ENCODE measurements around the gene AMPD2. TPM values are rescaled to one million over a fixed set of nuclear protein-coding genes. Genes with fewer than 3 reads are reported as not detected.
A peak's percentile ranks its signal among the peaks of the same experiment; 100 is the strongest.
"Not testable (repeated sequence)": the region's sequence is repeated elsewhere in the genome, so short reads cannot be mapped to it uniquely, and the experiment has no call there.

Gene AMPD2
- polyA plus RNA-seq, 1 donor: 61.2 TPM

- Histone ChIP-seq H3K27me3 (ENCODE audit: control insufficient read depth, insufficient read depth, low read length) (no peaks in the 10 kb centered on the region), H3K4me3 (ENCODE audit: low read length) (no peak overlapping the region), H3K27ac (ENCODE audit: low read length) (no peak overlapping the region), H3K36me3 (ENCODE audit: control insufficient read depth, insufficient read depth, low read length) (peaks cover 29% of the 10 kb centered on the region), H3K4me1 (ENCODE audit: control insufficient read depth, insufficient read depth, low read length) (peaks cover 17% of the 10 kb centered on the region), H3K9me3 (ENCODE audit: control insufficient read depth, low read depth, low read length) (no peaks in the 10 kb centered on the region)
- DNase-seq: no peak
- WGBS (ENCODE audit: insufficient coverage, low lambda C conversion rate): no CpG with 5 or more reads among the region's 2 CpGs
These were observed 41.8 kb downstream of the AMPD2 start for GRCh38 chr1:109661391-109661790.

GRCh38 chr1:109664671-109665070 lies 45.0 kb downstream of the AMPD2 start:
- H3K9me3 ChIP-seq (ENCODE audit: control insufficient read depth, low read depth, low read length): no peaks in the 10 kb centered on the region
- no peak overlapping the region for H3K4me3 ChIP-seq (ENCODE audit: low read length)
- H3K36me3 ChIP-seq (ENCODE audit: control insufficient read depth, insufficient read depth, low read length): peaks cover 14% of the 10 kb centered on the region
- H3K27ac ChIP-seq (ENCODE audit: low read length): no peak overlapping the region
- DNase-seq: no peak
- H3K4me1 ChIP-seq (ENCODE audit: control insufficient read depth, insufficient read depth, low read length): peaks cover 2% of the 10 kb centered on the region
- no CpG with 5 or more reads among the region's 1 CpG for WGBS (ENCODE audit: insufficient coverage, low lambda C conversion rate)
- no peaks in the 10 kb centered on the region for H3K27me3 ChIP-seq (ENCODE audit: control insufficient read depth, insufficient read depth, low read length)

- no peaks in the 10 kb centered on the region for H3K9me3 ChIP-seq (ENCODE audit: control insufficient read depth, low read depth, low read length)
- peaks cover 2% of the 10 kb centered on the region for H3K4me1 ChIP-seq (ENCODE audit: control insufficient read depth, insufficient read depth, low read length)
- no CpG with 5 or more reads among the region's 22 CpGs for WGBS (ENCODE audit: insufficient coverage, low lambda C conversion rate)
- peak within 1 kb of the TSS; percentile 11 for H3K27ac ChIP-seq (ENCODE audit: low read length)
- DNase-seq: peak; percentile 93 to 96
- no peaks in the 10 kb centered on the region for H3K27me3 ChIP-seq (ENCODE audit: control insufficient read depth, insufficient read depth, low read length)
- H3K36me3 ChIP-seq (ENCODE audit: control insufficient read depth, insufficient read depth, low read length): peaks cover 22% of the 10 kb centered on the region
- H3K4me3 ChIP-seq (ENCODE audit: low read length): peak within 1 kb of the TSS; percentile 55
These were observed 48.0 kb downstream of the AMPD2 start, which contains the start of gene GSTM2 for GRCh38 chr1:109667452-109668122. TSS of gene GSTM2 (plus strand) at chr1:109668057. CDS start at chr1:109668116, 59 bp downstream.

GRCh38 chr1:109668123-109668775 lies 48.6 kb downstream of the AMPD2 start:
- peak overlapping the region; percentile 55 for H3K4me3 ChIP-seq (ENCODE audit: low read length)
- DNase-seq: peak in 1 of 2 donors; percentile 29
- peaks cover 26% of the 10 kb centered on the region for H3K36me3 ChIP-seq (ENCODE audit: control insufficient read depth, insufficient read depth, low read length)
- H3K27ac ChIP-seq (ENCODE audit: low read length): no peak overlapping the region
- no CpG with 5 or more reads among the region's 26 CpGs for WGBS (ENCODE audit: insufficient coverage, low lambda C conversion rate)
- H3K27me3 ChIP-seq (ENCODE audit: control insufficient read depth, insufficient read depth, low read length): no peaks in the 10 kb centered on the region
- H3K9me3 ChIP-seq (ENCODE audit: control insufficient read depth, low read depth, low read length): no peaks in the 10 kb centered on the region
- peaks cover 2% of the 10 kb centered on the region for H3K4me1 ChIP-seq (ENCODE audit: control insufficient read depth, insufficient read depth, low read length)

- Histone ChIP-seq H3K4me1 (ENCODE audit: control insufficient read depth, insufficient read depth, low read length) (peaks cover 2% of the 10 kb centered on the region), H3K9me3 (ENCODE audit: control insufficient read depth, low read depth, low read length) (no peaks in the 10 kb centered on the region), H3K27me3 (ENCODE audit: control insufficient read depth, insufficient read depth, low read length) (no peaks in the 10 kb centered on the region), H3K4me3 (ENCODE audit: low read length) (no peak overlapping the region), H3K27ac (ENCODE audit: low read length) (no peak overlapping the region), H3K36me3 (ENCODE audit: control insufficient read depth, insufficient read depth, low read length) (peaks cover 27% of the 10 kb centered on the region)
- DNase-seq: no peak
- no CpG with 5 or more reads among the region's 22 CpGs for WGBS (ENCODE audit: insufficient coverage, low lambda C conversion rate)
These were observed 49.8 kb downstream of the AMPD2 start for GRCh38 chr1:109669246-109669948.

- not testable (repeated sequence) for H3K4me1 ChIP-seq (ENCODE audit: control insufficient read depth, insufficient read depth, low read length); DNase-seq; H3K9me3 ChIP-seq (ENCODE audit: control insufficient read depth, low read depth, low read length); H3K4me3 ChIP-seq (ENCODE audit: low read length); H3K27ac ChIP-seq (ENCODE audit: low read length); H3K27me3 ChIP-seq (ENCODE audit: control insufficient read depth, insufficient read depth, low read length)
- no CpG with 5 or more reads among the region's 5 CpGs for WGBS (ENCODE audit: insufficient coverage, low lambda C conversion rate)
- peaks cover 27% of the 10 kb centered on the region for H3K36me3 ChIP-seq (ENCODE audit: control insufficient read depth, insufficient read depth, low read length)
These were observed 50.3 kb downstream of the AMPD2 start for GRCh38 chr1:109669949-109670302.

- Histone ChIP-seq H3K27ac (ENCODE audit: low read length) (no peak overlapping the region), H3K9me3 (ENCODE audit: control insufficient read depth, low read depth, low read length) (no peaks in the 10 kb centered on the region), H3K27me3 (ENCODE audit: control insufficient read depth, insufficient read depth, low read length) (no peaks in the 10 kb centered on the region), H3K4me1 (ENCODE audit: control insufficient read depth, insufficient read depth, low read length) (peaks cover 2% of the 10 kb centered on the region), H3K36me3 (ENCODE audit: control insufficient read depth, insufficient read depth, low read length) (peaks cover 27% of the 10 kb centered on the region), H3K4me3 (ENCODE audit: low read length) (no peak overlapping the region)
- peak in 1 of 2 donors; percentile 29 for DNase-seq
- no CpG with 5 or more reads among the region's 5 CpGs for WGBS (ENCODE audit: insufficient coverage, low lambda C conversion rate)
These were observed 51.4 kb downstream of the AMPD2 start for GRCh38 chr1:109671067-109671466.

- DNase-seq: peak in 1 of 2 donors; percentile 53
- H3K4me1 ChIP-seq (ENCODE audit: control insufficient read depth, insufficient read depth, low read length); H3K4me3 ChIP-seq (ENCODE audit: low read length); H3K27me3 ChIP-seq (ENCODE audit: control insufficient read depth, insufficient read depth, low read length); H3K27ac ChIP-seq (ENCODE audit: low read length); H3K9me3 ChIP-seq (ENCODE audit: control insufficient read depth, low read depth, low read length): not testable (repeated sequence)
- no CpG with 5 or more reads among the region's 2 CpGs for WGBS (ENCODE audit: insufficient coverage, low lambda C conversion rate)
- H3K36me3 ChIP-seq (ENCODE audit: control insufficient read depth, insufficient read depth, low read length): peaks cover 29% of the 10 kb centered on the region
These were observed 54.2 kb downstream of the AMPD2 start for GRCh38 chr1:109673861-109674260.

GRCh38 chr1:109676683-109677381 lies 57.2 kb downstream of the AMPD2 start:
- WGBS (ENCODE audit: insufficient coverage, low lambda C conversion rate): no CpG with 5 or more reads among the region's 3 CpGs
- not testable (repeated sequence) for DNase-seq; H3K27me3 ChIP-seq (ENCODE audit: control insufficient read depth, insufficient read depth, low read length); H3K4me1 ChIP-seq (ENCODE audit: control insufficient read depth, insufficient read depth, low read length); H3K4me3 ChIP-seq (ENCODE audit: low read length); H3K27ac ChIP-seq (ENCODE audit: low read length); H3K9me3 ChIP-seq (ENCODE audit: control insufficient read depth, low read depth, low read length)
- H3K36me3 ChIP-seq (ENCODE audit: control insufficient read depth, insufficient read depth, low read length): peaks cover 11% of the 10 kb centered on the region

- H3K27me3 ChIP-seq (ENCODE audit: control insufficient read depth, insufficient read depth, low read length): no peaks in the 10 kb centered on the region
- no peak overlapping the region for H3K27ac ChIP-seq (ENCODE audit: low read length)
- DNase-seq: no peak
- H3K4me1 ChIP-seq (ENCODE audit: control insufficient read depth, insufficient read depth, low read length): no peaks in the 10 kb centered on the region
- no peaks in the 10 kb centered on the region for H3K9me3 ChIP-seq (ENCODE audit: control insufficient read depth, low read depth, low read length)
- no peak overlapping the region for H3K4me3 ChIP-seq (ENCODE audit: low read length)
- no CpG with 5 or more reads among the region's 3 CpGs for WGBS (ENCODE audit: insufficient coverage, low lambda C conversion rate)
- peaks cover 9% of the 10 kb centered on the region for H3K36me3 ChIP-seq (ENCODE audit: control insufficient read depth, insufficient read depth, low read length)
These were observed 57.8 kb downstream of the AMPD2 start for GRCh38 chr1:109677459-109677858.

Measured in large intestine (tissue), 3 donors.